Measurements from ENCODE around the gene ATP2C2. TPM values are rescaled to one million over a fixed set of nuclear protein-coding genes. Genes with fewer than 3 reads are reported as not detected.

Gene ATP2C2
- total and polyA plus RNA-seq, 8 donors, result 11.2 to 52.8 (median 22.2) TPM

DNA sequence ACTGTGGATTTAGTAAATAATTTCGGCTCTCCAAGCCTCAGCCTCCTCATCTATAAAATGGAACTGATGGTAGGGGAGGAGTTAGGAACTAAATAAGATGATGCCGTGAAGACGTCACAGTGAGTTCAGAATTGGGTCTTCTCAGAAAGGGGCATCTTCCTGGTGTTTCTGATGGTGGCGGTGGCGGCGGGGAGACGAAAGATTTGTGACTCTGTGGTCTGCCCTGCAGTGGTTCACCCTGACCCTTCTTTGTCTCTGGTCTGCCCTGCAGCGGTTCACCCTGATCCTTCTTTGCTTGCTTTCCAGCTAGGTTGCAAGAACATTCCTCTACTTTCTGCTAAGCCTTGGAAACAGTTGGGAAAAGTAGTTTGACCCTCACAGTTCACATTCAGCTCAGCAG lies 39.3 kb upstream of the ATP2C2 start:
- no peak overlapping the region for H3K27ac ChIP-seq
- ATAC-seq (no peak), DNase-seq (no peak)
- no peaks in the 10 kb centered on the region for H3K9me3 ChIP-seq
- intact Hi-C loops (cut with DNase I), result no loop called here
- no peaks in the 10 kb centered on the region for H3K36me3 ChIP-seq
- H3K4me3 ChIP-seq, result no peak overlapping the region
- H3K27me3 ChIP-seq, result no peaks in the 10 kb centered on the region
- no peaks in the 10 kb centered on the region for H3K4me1 ChIP-seq
- no peak for TF ChIP-seq CTCF (IDR thresholded peaks at IDR 0.05)

- Histone ChIP-seq H3K27me3 (no peaks in the 10 kb centered on the region), H3K4me3 (no peak overlapping the region), H3K27ac (no peak overlapping the region), H3K36me3 (no peaks in the 10 kb centered on the region), H3K4me1 (no peaks in the 10 kb centered on the region), H3K9me3 (no peaks in the 10 kb centered on the region)
- DNase-seq (no peak), ATAC-seq (no peak)
- TF ChIP-seq CTCF (IDR thresholded peaks at IDR 0.05), result no peak
- intact Hi-C loops (cut with DNase I), result no loop called here
Measured at GRCh38 chr16:84329843-84330684, 38.3 kb upstream of the ATP2C2 start.

- Histone ChIP-seq H3K9me3 (no peaks in the 10 kb centered on the region), H3K4me1 (no peaks in the 10 kb centered on the region), H3K27ac (no peak overlapping the region), H3K4me3 (no peak overlapping the region), H3K36me3 (no peaks in the 10 kb centered on the region), H3K27me3 (no peaks in the 10 kb centered on the region)
- ATAC-seq, result no peak
- intact Hi-C loops (cut with DNase I), result no loop called here
- DNase-seq, result no peak
- TF ChIP-seq CTCF (IDR thresholded peaks at IDR 0.05), result no peak
Measured at GRCh38 chr16:84330685-84331050, 37.7 kb upstream of the ATP2C2 start.

- Histone ChIP-seq H3K27me3 (no peaks in the 10 kb centered on the region), H3K27ac (no peak overlapping the region), H3K4me1 (no peaks in the 10 kb centered on the region), H3K4me3 (no peak overlapping the region), H3K9me3 (peaks cover 0 to 9% of the 10 kb centered on the region in 2 donors), H3K36me3 (no peaks in the 10 kb centered on the region)
- ATAC-seq, result no peak
- DNase-seq, result no peak
- TF ChIP-seq CTCF (IDR thresholded peaks at IDR 0.05), result no peak
- intact Hi-C loops (cut with DNase I), result no loop called here
Measured at GRCh38 chr16:84331998-84332780, 36.1 kb upstream of the ATP2C2 start.

DNA sequence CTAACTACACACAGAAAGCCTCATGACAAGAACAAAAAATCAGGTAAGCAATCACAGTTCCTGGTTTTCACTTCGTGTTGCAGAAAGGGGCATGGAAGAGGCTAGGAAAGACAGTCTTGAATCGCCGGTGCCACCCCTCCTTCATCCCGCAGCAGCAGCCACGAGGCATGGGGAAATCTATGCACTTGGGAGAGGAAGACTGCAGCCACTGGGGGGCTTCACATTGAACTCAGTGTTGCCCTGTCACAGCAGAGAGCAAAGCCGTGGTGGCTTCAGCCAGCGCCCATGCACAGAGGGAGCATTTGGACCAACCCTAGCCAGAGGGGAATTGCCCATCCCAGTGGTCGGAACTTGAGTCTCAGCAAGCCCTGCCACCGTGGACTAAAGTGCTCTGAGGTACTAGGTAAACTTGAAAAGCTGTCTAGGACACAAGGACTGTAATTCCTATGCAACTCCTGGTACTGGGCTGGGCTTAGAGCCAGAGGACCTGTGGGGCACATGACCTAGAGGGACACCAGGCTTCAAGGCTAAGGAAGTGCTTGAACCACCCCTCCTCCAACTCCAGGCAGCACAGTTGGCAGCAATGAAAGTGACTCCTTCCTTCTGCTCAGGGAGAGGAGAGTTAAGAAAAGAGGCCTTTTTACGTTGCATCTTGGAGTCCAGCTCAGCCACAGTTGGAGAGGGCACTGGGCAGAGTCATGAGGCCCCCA lies 35.2 kb upstream of the ATP2C2 start:
- Histone ChIP-seq H3K27ac (no peak overlapping the region), H3K36me3 (no peaks in the 10 kb centered on the region)
- ATAC-seq, result peak; percentile 98

More for the DNA sequence above, 35.2 kb upstream of the ATP2C2 start:
- H3K27me3 ChIP-seq, result no peaks in the 10 kb centered on the region
- peak in 2 of 4 donors; percentile 64 to 81 for DNase-seq
- H3K4me3 ChIP-seq, result no peak overlapping the region
- H3K4me1 ChIP-seq, result no peaks in the 10 kb centered on the region
- intact Hi-C loops (cut with DNase I), result no loop called here
- TF ChIP-seq CTCF (IDR thresholded peaks at IDR 0.05), result no peak
- H3K9me3 ChIP-seq, result peaks cover 0 to 18% of the 10 kb centered on the region in 2 donors
